Erythroblast (primary cell): ENCODE data around the gene CDC25C.

ENCODE experiments used
- GATA1 ChIP-seq: IDR thresholded peaks from 2 replicates; pipeline ENCODE4 v1.6.1; 2011; ENCODE audit warnings: low read depth, mild to moderate bottlenecking, control low read depth, low read length, moderate library complexity
- POLR2A ChIP-seq: IDR thresholded peaks from 2 replicates; pipeline ENCODE4 v1.6.1; 2011; ENCODE audit warnings: mild to moderate bottlenecking, low read length

- TF ChIP-seq POLR2A = no peak
- TF ChIP-seq GATA1 = no peak
Observed at GRCh38 chr5:138340008-138340407, 8.4 kb upstream of the CDC25C start.
